NCI-H2081 (cell line): ENCODE data around the gene CDH13.

ENCODE experiments used
- DNase-seq, 2 experiments: peaks; one replicate each; lab custom pipeline; 2025; lab: John Stamatoyannopoulos, UW

Gene CDH13

GRCh38 chr16:83623091-83623730, 996.4 kb downstream of the CDH13 start:
- no peak for DNase-seq

GRCh38 chr16:83623892-83624291, 997.1 kb downstream of the CDH13 start:
- no peak for DNase-seq

GRCh38 chr16:83624429-83625120, 997.8 kb downstream of the CDH13 start:
- no peak for DNase-seq

- DNase-seq = no peak
Observed at GRCh38 chr16:83626204-83626603, 999.4 kb downstream of the CDH13 start.

- DNase-seq = no peak
Observed at GRCh38 chr16:83626676-83627075, 999.9 kb downstream of the CDH13 start.

GRCh38 chr16:83627996-83628395, 1001.2 kb downstream of the CDH13 start:
- no peak for DNase-seq

- no peak for DNase-seq
Observed at GRCh38 chr16:83629426-83629825, 1002.7 kb downstream of the CDH13 start.

GRCh38 chr16:83629836-83630235, 1003.1 kb downstream of the CDH13 start:
- DNase-seq = no peak

- no peak for DNase-seq
Observed at GRCh38 chr16:83630979-83631378, 1004.2 kb downstream of the CDH13 start.

GRCh38 chr16:83633286-83633685, 1006.5 kb downstream of the CDH13 start:
- no peak for DNase-seq

- no peak for DNase-seq
Observed at GRCh38 chr16:83648347-83648746, 1021.6 kb downstream of the CDH13 start.

GRCh38 chr16:83651871-83652270, 1025.1 kb downstream of the CDH13 start:
- no peak for DNase-seq

GRCh38 chr16:83652943-83653342, 1026.2 kb downstream of the CDH13 start:
- no peak for DNase-seq

- DNase-seq = no peak
Observed at GRCh38 chr16:83653785-83654184, 1027.0 kb downstream of the CDH13 start.

- DNase-seq = no peak
Observed at GRCh38 chr16:83660282-83660681, 1033.5 kb downstream of the CDH13 start.

GRCh38 chr16:83661656-83662055, 1034.9 kb downstream of the CDH13 start:
- no peak for DNase-seq

GRCh38 chr16:83666449-83666848, 1039.7 kb downstream of the CDH13 start:
- DNase-seq = no peak

- no peak for DNase-seq
Observed at GRCh38 chr16:83669456-83669855, 1042.7 kb downstream of the CDH13 start.

- no peak for DNase-seq
Observed at GRCh38 chr16:83674931-83675535, 1048.3 kb downstream of the CDH13 start.

- DNase-seq = no peak
Observed at GRCh38 chr16:83676086-83676485, 1049.3 kb downstream of the CDH13 start.

GRCh38 chr16:83680980-83681379, 1054.2 kb downstream of the CDH13 start:
- DNase-seq = no peak

GRCh38 chr16:83681381-83681956, 1054.7 kb downstream of the CDH13 start:
- no peak for DNase-seq
